B cell (primary cell): Measurements from ENCODE around the gene GPR148.
"Not testable (repeated sequence)": the region's sequence is repeated elsewhere in the genome, so short reads cannot be mapped to it uniquely, and the experiment has no call there.

Experiments
- EZH2 ChIP-seq: IDR thresholded peaks from 2 replicates; pipeline ENCODE4 v1.6.1; 2012; ENCODE audit warnings: borderline replicate concordance, low read depth, mild to moderate bottlenecking, moderate library complexity, low read length; ENCODE audit not compliant: insufficient read depth, poor library complexity, severe bottlenecking
- TF ChIP-seq, protein P1 (sequence below): fragments of 200-600 bp; IDR thresholded peaks from one replicate; pipeline ENCODE4 v1.8.0; 2022; ENCODE audit warnings: antibody characterized with exemption, mild to moderate bottlenecking

- TF ChIP-seq, protein P1, sequence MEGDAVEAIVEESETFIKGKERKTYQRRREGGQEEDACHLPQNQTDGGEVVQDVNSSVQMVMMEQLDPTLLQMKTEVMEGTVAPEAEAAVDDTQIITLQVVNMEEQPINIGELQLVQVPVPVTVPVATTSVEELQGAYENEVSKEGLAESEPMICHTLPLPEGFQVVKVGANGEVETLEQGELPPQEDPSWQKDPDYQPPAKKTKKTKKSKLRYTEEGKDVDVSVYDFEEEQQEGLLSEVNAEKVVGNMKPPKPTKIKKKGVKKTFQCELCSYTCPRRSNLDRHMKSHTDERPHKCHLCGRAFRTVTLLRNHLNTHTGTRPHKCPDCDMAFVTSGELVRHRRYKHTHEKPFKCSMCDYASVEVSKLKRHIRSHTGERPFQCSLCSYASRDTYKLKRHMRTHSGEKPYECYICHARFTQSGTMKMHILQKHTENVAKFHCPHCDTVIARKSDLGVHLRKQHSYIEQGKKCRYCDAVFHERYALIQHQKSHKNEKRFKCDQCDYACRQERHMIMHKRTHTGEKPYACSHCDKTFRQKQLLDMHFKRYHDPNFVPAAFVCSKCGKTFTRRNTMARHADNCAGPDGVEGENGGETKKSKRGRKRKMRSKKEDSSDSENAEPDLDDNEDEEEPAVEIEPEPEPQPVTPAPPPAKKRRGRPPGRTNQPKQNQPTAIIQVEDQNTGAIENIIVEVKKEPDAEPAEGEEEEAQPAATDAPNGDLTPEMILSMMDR: not testable (repeated sequence)
- not testable (repeated sequence) for TF ChIP-seq EZH2
These were observed 35.4 kb upstream of the GPR148 start for GRCh38 chr2:130693474-130693873.
